Endothelial cell of umbilical vein (primary cell): ENCODE data around the gene LEAP2. TPM values are rescaled to one million over a fixed set of nuclear protein-coding genes. Genes with fewer than 3 reads are reported as not detected.

Source experiments
- BruUV-seq: library from RNA; stranded (reverse); fragments of 400-500 nt; replicated peaks from 2 replicates; lab custom pipeline; 2021; lab: Mats Ljungman, UMichigan
- CTCF ChIA-PET: fragments of 300-600, 350-600 bp; sonication (Branson Sonifier 250); formaldehyde crosslinking; loops from one replicate; lab custom pipeline; 2021; ENCODE audit warnings: antibody characterized with exemption, inconsistent platforms; lab: Charles Lee
- POLR2A ChIA-PET: fragments of 300-600, 350-600 bp; sonication (Branson Sonifier 250); formaldehyde crosslinking; loops from one replicate; lab custom pipeline; 2021; ENCODE audit warnings: antibody characterized with exemption, inconsistent platforms; lab: Charles Lee
- DNase-seq: peaks from one replicate; pipeline ENCODE4 v3.0.0-alpha.2; 2011; ENCODE audit warnings: low read depth, low spot score
- FAIRE-seq: peaks from 2 replicates; lab custom pipeline; 2011; peaks lifted over from hg19 to GRCh38; lab: Jason Lieb, UNC
- H2AFZ ChIP-seq: 2 replicates; pipeline ENCODE4 v1.6.0; 2012; ENCODE audit warnings: low read depth, low read length, control low read depth, inconsistent platforms
- H3K27ac ChIP-seq: 2 replicates; pipeline ENCODE4 v1.5.1; 2011; ENCODE audit warnings: low read depth, mild to moderate bottlenecking, control low read depth, low read length, moderate library complexity; ENCODE audit not compliant: insufficient read depth
- H3K27me3 ChIP-seq, 2 experiments: 2 replicates each; pipeline versions ENCODE4 v1.6.0 to v1.6.1; 2011; ENCODE audit warnings: low read length in 2 of 2, mixed read lengths in 1 of 2; ENCODE audit not compliant: control insufficient read depth in 2 of 2, insufficient read depth in 2 of 2
- H3K36me3 ChIP-seq, 2 experiments: 2 replicates in 1 of 2; 3 replicates in 1 of 2; pipeline ENCODE4 v1.5.1; 2011; ENCODE audit warnings: low read length in 2 of 2, mild to moderate bottlenecking in 1 of 2, moderate library complexity in 1 of 2; ENCODE audit not compliant: control insufficient read depth in 2 of 2, insufficient read depth in 2 of 2; ENCODE audit errors: extremely low read depth in 1 of 2
- H3K4me1 ChIP-seq: 3 replicates; pipeline ENCODE4 v1.5.1; 2011; ENCODE audit warnings: mild to moderate bottlenecking, low read length; ENCODE audit not compliant: control insufficient read depth, insufficient read depth; ENCODE audit errors: extremely low read depth
- H3K4me2 ChIP-seq: 2 replicates; pipeline ENCODE4 v1.6.1; 2011; ENCODE audit warnings: low read length, control low read depth, mixed read lengths; ENCODE audit not compliant: insufficient read depth
- H3K4me3 ChIP-seq, 3 experiments: fragments of 200-600 bp in 1 of 3; sonication (generic), shearing (Covaris generic) in 1 of 3; replicated peaks in 1 of 3; 2 replicates each; pipeline ENCODE4 v1.5.1; 2011 to 2016; ENCODE audit warnings: control low read depth in 3 of 3, low read length in 3 of 3, mild to moderate bottlenecking in 2 of 3, inconsistent platforms in 1 of 3, low read depth in 1 of 3, moderate library complexity in 1 of 3; ENCODE audit not compliant: insufficient read depth in 1 of 3
- H3K79me2 ChIP-seq: 2 replicates; pipeline ENCODE4 v1.6.0; 2012; ENCODE audit warnings: low read length, inconsistent platforms; ENCODE audit not compliant: control insufficient read depth, insufficient read depth
- H3K9ac ChIP-seq: replicated peaks from 2 replicates; pipeline ENCODE3; 2011; ENCODE audit warnings: low read length, control low read depth; ENCODE audit not compliant: insufficient read depth; ENCODE audit errors: extremely low read depth
- H3K9me1 ChIP-seq: replicated peaks from 3 replicates; pipeline ENCODE4 v1.6.0; 2011; ENCODE audit warnings: mild to moderate bottlenecking, low read length; ENCODE audit not compliant: control insufficient read depth, insufficient read depth; ENCODE audit errors: extremely low read depth
- H3K9me3 ChIP-seq: replicated peaks from 2 replicates; pipeline ENCODE4 v1.5.1; 2012; ENCODE audit warnings: low read length, inconsistent platforms; ENCODE audit not compliant: control insufficient read depth, insufficient read depth
- H4K20me1 ChIP-seq: replicated peaks from 2 replicates; pipeline ENCODE3; 2011; ENCODE audit warnings: mild to moderate bottlenecking, low read length; ENCODE audit not compliant: control insufficient read depth, insufficient read depth; ENCODE audit errors: extremely low read depth
- FOS ChIP-seq: IDR thresholded peaks from 2 replicates; pipeline ENCODE4 v1.6.1; 2011; ENCODE audit warnings: mild to moderate bottlenecking, low read length, moderate library complexity, borderline replicate concordance; ENCODE audit not compliant: insufficient read depth
- GATA2 ChIP-seq: IDR thresholded peaks from 2 replicates; pipeline ENCODE4 v1.7.0; 2011; ENCODE audit warnings: low read depth, mild to moderate bottlenecking, moderate library complexity, mixed read lengths, low read length; ENCODE audit not compliant: insufficient read length, insufficient read depth
- JUN ChIP-seq: IDR thresholded peaks from 2 replicates; pipeline ENCODE4 v1.6.1; 2011; ENCODE audit warnings: borderline replicate concordance, low read depth; ENCODE audit not compliant: insufficient read length, insufficient read depth
- MYC ChIP-seq: IDR thresholded peaks from one replicate; pipeline ENCODE4 v1.6.1; 2011; ENCODE audit warnings: mild to moderate bottlenecking, low read depth, low read length
- POLR2A ChIP-seq: IDR thresholded peaks from 2 replicates; pipeline ENCODE4 v1.6.1; 2012; ENCODE audit warnings: low read depth, mild to moderate bottlenecking, control low read depth, low read length
- POLR2AphosphoS5 ChIP-seq: IDR thresholded peaks from 2 replicates; pipeline ENCODE4 v1.6.1; 2012; ENCODE audit warnings: low read depth, mild to moderate bottlenecking, control low read depth, low read length, moderate library complexity; ENCODE audit not compliant: insufficient read depth
- dilution Hi-C: fragments of 300-500 bp; cut with MboI; formaldehyde crosslinking; loops from one replicate; pipeline ENCODE4 v1.15.0; 2019; ENCODE audit warnings: low sequenced_read_pairs; ENCODE audit not compliant: extremely low pct_ligation_motif_present
- intact Hi-C: fragments of 100-400 bp; cut with micrococcal nuclease; formaldehyde crosslinking; loops from one replicate; pipeline ENCODE4 v1.10.0; 2022
- polyA plus RNA-seq, 4 experiments: library from polyadenylated mRNA; depleted of rRNA in 3 of 4; stranded (reverse) in 3 of 4; unstranded in 1 of 4; fragments of >200 nt; gene quantifications; 2 replicates each; pipeline versions ENCODE4 v1.2.1 to v1.2.3, GENCODE V29; 2011 to 2012; ENCODE audit warnings: missing spikeins in 1 of 4
- total RNA-seq: library from RNA; stranded (reverse); gene quantifications from 2 replicates; pipeline ENCODE4 v1.2.3, GENCODE V29; 2021
- TF ChIP-seq, protein P1 (sequence below), 2 donors: IDR thresholded peaks; 1 replicate in 1 of 2; 2 replicates in 1 of 2; pipeline ENCODE4 v1.5.1; 2011; ENCODE audit warnings: low read length in 2 of 2, mild to moderate bottlenecking in 2 of 2, moderate library complexity in 2 of 2, control low read depth in 1 of 2, inconsistent platforms in 1 of 2, low read depth in 1 of 2; ENCODE audit not compliant: insufficient read depth in 1 of 2; ENCODE audit errors: extremely low read depth in 1 of 2
- TF ChIP-seq, protein P2 (sequence below): IDR thresholded peaks from 2 replicates; pipeline ENCODE4 v1.6.1; 2011; ENCODE audit not compliant: insufficient read depth, insufficient read length

The LEAP2 gene
- total and polyA plus RNA-seq, 2 donors (not counting 3 experiments of a cell fraction or from before 2014, with no cell fraction given): 0.37 to 0.40 TPM

DNA sequence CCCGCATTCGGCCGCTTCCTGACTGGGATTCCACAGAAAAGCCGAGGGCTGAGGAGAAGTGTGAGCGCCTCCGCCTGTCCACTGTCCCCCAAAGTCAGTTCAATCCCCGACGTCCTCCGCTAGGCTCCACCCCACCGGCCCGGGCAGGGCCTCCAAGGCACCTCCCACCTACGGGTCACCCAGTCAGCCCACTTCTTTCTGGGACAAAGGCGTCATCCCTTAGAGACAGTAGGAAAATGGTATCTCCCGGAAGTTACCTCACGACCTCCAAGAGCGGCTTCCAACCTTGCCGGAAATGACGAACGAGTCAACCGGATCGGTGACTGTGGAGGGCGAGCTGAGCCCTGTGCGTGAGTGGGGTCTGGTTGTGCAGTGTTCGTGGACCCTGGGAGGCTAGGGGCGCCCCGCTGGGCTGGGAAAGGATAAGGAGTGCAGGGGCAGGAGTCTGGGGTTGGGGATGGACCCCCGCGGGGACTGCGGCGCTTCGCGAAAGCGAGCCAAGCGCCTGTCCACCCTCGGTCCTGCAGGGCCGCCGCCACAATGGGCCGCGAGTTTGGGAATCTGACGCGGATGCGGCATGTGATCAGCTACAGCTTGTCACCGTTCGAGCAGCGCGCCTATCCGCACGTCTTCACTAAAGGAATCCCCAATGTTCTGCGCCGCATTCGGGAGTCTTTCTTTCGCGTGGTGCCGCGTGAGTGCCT is 7.0 kb upstream of the LEAP2 start, which contains the start of the genes GDF9 and UQCRQ:
Gene GDF9 (minus strand): TSS at position 128 of the 704 bp plus-strand sequence. CDS start 1,936 bp downstream, outside the sequence.
Gene UQCRQ (plus strand): TSS at position 301 of the 704 bp plus-strand sequence. CDS start 240 bp downstream, at position 541.
- H3K9me3 ChIP-seq: no peaks in the 10 kb centered on the region
- no TSS peak for BruUV-seq
- intact Hi-C loops: loop anchor here (1.0 to 5.0 kb wide), 5 partner anchors 17 to 479 kb away; partner anchors contain the start of genes KIF3A and SHROOM1
- peak; percentile 89 for TF ChIP-seq POLR2AphosphoS5
- peak; percentile 94 for TF ChIP-seq POLR2A
- TF ChIP-seq MYC: no peak
- TF ChIP-seq JUN: peak; percentile 40
- TF ChIP-seq, protein P1, sequence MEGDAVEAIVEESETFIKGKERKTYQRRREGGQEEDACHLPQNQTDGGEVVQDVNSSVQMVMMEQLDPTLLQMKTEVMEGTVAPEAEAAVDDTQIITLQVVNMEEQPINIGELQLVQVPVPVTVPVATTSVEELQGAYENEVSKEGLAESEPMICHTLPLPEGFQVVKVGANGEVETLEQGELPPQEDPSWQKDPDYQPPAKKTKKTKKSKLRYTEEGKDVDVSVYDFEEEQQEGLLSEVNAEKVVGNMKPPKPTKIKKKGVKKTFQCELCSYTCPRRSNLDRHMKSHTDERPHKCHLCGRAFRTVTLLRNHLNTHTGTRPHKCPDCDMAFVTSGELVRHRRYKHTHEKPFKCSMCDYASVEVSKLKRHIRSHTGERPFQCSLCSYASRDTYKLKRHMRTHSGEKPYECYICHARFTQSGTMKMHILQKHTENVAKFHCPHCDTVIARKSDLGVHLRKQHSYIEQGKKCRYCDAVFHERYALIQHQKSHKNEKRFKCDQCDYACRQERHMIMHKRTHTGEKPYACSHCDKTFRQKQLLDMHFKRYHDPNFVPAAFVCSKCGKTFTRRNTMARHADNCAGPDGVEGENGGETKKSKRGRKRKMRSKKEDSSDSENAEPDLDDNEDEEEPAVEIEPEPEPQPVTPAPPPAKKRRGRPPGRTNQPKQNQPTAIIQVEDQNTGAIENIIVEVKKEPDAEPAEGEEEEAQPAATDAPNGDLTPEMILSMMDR (IDR thresholded peaks at IDR 0.05; ENCODE audit: extremely low read depth in 1 of 2, insufficient read depth in 1 of 2, low read depth in 1 of 2, low read length in 2 of 2): peak in 1 of 2 donors; percentile 43
- TF ChIP-seq, protein P2, sequence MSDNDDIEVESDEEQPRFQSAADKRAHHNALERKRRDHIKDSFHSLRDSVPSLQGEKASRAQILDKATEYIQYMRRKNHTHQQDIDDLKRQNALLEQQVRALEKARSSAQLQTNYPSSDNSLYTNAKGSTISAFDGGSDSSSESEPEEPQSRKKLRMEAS: peak; percentile 61
- TF ChIP-seq FOS: peak; percentile 29
- TF ChIP-seq GATA2: no peak
- FAIRE-seq (peak; percentile 99), DNase-seq (peak; percentile 99)
- H3K9ac ChIP-seq: peak within 1 kb of the TSS; percentile 82
- H3K27ac ChIP-seq: peak within 1 kb of the TSS; percentile 78
- peak within 1 kb of the TSS; percentile 14 to 89 (median 76) for H3K4me3 ChIP-seq
- no peaks in the 10 kb centered on the region for H4K20me1 ChIP-seq
- no peaks in the 10 kb centered on the region for H3K9me1 ChIP-seq
- ChIA-PET CTCF (interaction anchor here (0.6 to 4.6 kb wide), 13 partner anchors 10 to 340 kb away, joined by 3 to 36 read pairs (median 4); partner anchors contain the start of gene SHROOM1), POLR2A (interaction anchor here (1.2 to 1.3 kb wide), 2 partner anchors 12 to 37 kb away, joined by 3 to 4 read pairs; no protein-coding TSS in a partner anchor)
- peak within 1 kb of the TSS; percentile 38 for H2AFZ ChIP-seq
- peak within 1 kb of the TSS; percentile 87 for H3K4me2 ChIP-seq
- dilution Hi-C loops: no loop called here
- H3K79me2 ChIP-seq: peaks cover 10% of the 10 kb centered on the region
- no peaks in the 10 kb centered on the region for H3K36me3 ChIP-seq
- peaks cover 0 to 6% of the 10 kb centered on the region in 2 experiments for H3K27me3 ChIP-seq
- peaks cover 12% of the 10 kb centered on the region for H3K4me1 ChIP-seq
